HG03565 (cell line): ENCODE measurements around the gene ANAPC15.

Source experiments
- ATAC-seq: cut with Tn5 transposase; IDR thresholded peaks from one replicate; pipeline ENCODE4 v1.9.1; 2021; ENCODE audit warnings: mild to moderate bottlenecking, moderate library complexity; ENCODE audit not compliant: unreplicated experiment

The ANAPC15 gene

GRCh38 chr11:72127923-72128322 is 15.4 kb upstream of the ANAPC15 start:
- no peak for ATAC-seq

- ATAC-seq: no peak
These were observed 13.5 kb upstream of the ANAPC15 start for GRCh38 chr11:72125956-72126355.

GRCh38 chr11:72124046-72124445 is 11.6 kb upstream of the ANAPC15 start:
- no peak for ATAC-seq

- no peak for ATAC-seq
These were observed 10.7 kb upstream of the ANAPC15 start for GRCh38 chr11:72123117-72123653.

- ATAC-seq: no peak
These were observed 10.1 kb upstream of the ANAPC15 start for GRCh38 chr11:72122607-72123006.

GRCh38 chr11:72120930-72121329 is 8.4 kb upstream of the ANAPC15 start:
- ATAC-seq: no peak

GRCh38 chr11:72119198-72119597 is 6.7 kb upstream of the ANAPC15 start:
- no peak for ATAC-seq

GRCh38 chr11:72116019-72116755 is 3.7 kb upstream of the ANAPC15 start:
- no peak for ATAC-seq

GRCh38 chr11:72114570-72114969 is 2.1 kb upstream of the ANAPC15 start:
- ATAC-seq: no peak

- ATAC-seq: no peak
These were observed 698 bp upstream of the ANAPC15 start for GRCh38 chr11:72112978-72113808.

GRCh38 chr11:72111300-72112142 is 974 bp downstream of the ANAPC15 start:
- ATAC-seq: no peak

- no peak for ATAC-seq
These were observed 6.6 kb downstream of the ANAPC15 start, which contains the start of gene TOMT for GRCh38 chr11:72105888-72106287. TSS of gene TOMT (plus strand) at chr11:72105924. CDS start at chr11:72105952, 28 bp downstream.

GRCh38 chr11:72103754-72104167 is 8.7 kb downstream of the ANAPC15 start:
- ATAC-seq: no peak

GRCh38 chr11:72102946-72103753 is 9.3 kb downstream of the ANAPC15 start, which contains the start of gene LAMTOR1:
TSS of gene LAMTOR1 (minus strand) at chr11:72103297. CDS start at chr11:72103224, 73 bp downstream.
- ATAC-seq: peak; percentile 91

- ATAC-seq: peak; percentile 2
These were observed 9.9 kb downstream of the ANAPC15 start for GRCh38 chr11:72102631-72102945.

- no peak for ATAC-seq
These were observed 10.3 kb downstream of the ANAPC15 start for GRCh38 chr11:72102162-72102561.

- ATAC-seq: no peak
These were observed 12.0 kb downstream of the ANAPC15 start for GRCh38 chr11:72100462-72100861.

- no peak for ATAC-seq
These were observed 12.5 kb downstream of the ANAPC15 start for GRCh38 chr11:72100009-72100408.

- no peak for ATAC-seq
These were observed 13.8 kb downstream of the ANAPC15 start for GRCh38 chr11:72098741-72099140.

GRCh38 chr11:72091292-72091691 is 21.2 kb downstream of the ANAPC15 start:
- ATAC-seq: peak; percentile 46
